ENCODE measurements around the gene RIMBP3C.
"Not testable (repeated sequence)": the region's sequence is repeated elsewhere in the genome, so short reads cannot be mapped to it uniquely, and the experiment has no call there.

Gene RIMBP3C

GRCh38 chr22:21571679-21572078 lies 20.4 kb upstream of the RIMBP3C start:
- DNase-seq = no peak

- DNase-seq = peak in 1 of 2 donors; percentile 5
These were observed 19.1 kb upstream of the RIMBP3C start for GRCh38 chr22:21570398-21570797.

- peak; percentile 13 to 20 for DNase-seq
These were observed 18.4 kb upstream of the RIMBP3C start for GRCh38 chr22:21569459-21570170.

- not testable (repeated sequence) for DNase-seq
These were observed 17.8 kb upstream of the RIMBP3C start for GRCh38 chr22:21569076-21569427.

GRCh38 chr22:21568347-21569075 lies 17.2 kb upstream of the RIMBP3C start:
- DNase-seq = peak; percentile 8 to 33

GRCh38 chr22:21567456-21568346 lies 16.4 kb upstream of the RIMBP3C start, which contains the start of gene UBE2L3:
UBE2L3 (plus strand) TSS chr22:21567714; CDS start chr22:21567745, 31 bp downstream.
- peak; percentile 83 to 88 for DNase-seq

GRCh38 chr22:21564411-21564810 lies 13.2 kb upstream of the RIMBP3C start:
- no peak for DNase-seq

- no peak for DNase-seq
These were observed 12.7 kb upstream of the RIMBP3C start for GRCh38 chr22:21563912-21564311.

GRCh38 chr22:21560657-21561056 lies 9.4 kb upstream of the RIMBP3C start:
- not testable (repeated sequence) for DNase-seq

GRCh38 chr22:21559345-21560125 lies 8.3 kb upstream of the RIMBP3C start:
- not testable (repeated sequence) for DNase-seq

- not testable (repeated sequence) for DNase-seq
These were observed 598 bp downstream of the RIMBP3C start for GRCh38 chr22:21550678-21551047.

GRCh38 chr22:21550008-21550677 lies 1.1 kb downstream of the RIMBP3C start:
- DNase-seq = not testable (repeated sequence)

- DNase-seq = not testable (repeated sequence)
These were observed 1.7 kb downstream of the RIMBP3C start for GRCh38 chr22:21549558-21549957.

- DNase-seq = not testable (repeated sequence)
These were observed 6.6 kb downstream of the RIMBP3C start for GRCh38 chr22:21544432-21545322.

GRCh38 chr22:21539862-21540261 lies 11.4 kb downstream of the RIMBP3C start:
- DNase-seq = not testable (repeated sequence)

- not testable (repeated sequence) for DNase-seq
These were observed 18.2 kb downstream of the RIMBP3C start for GRCh38 chr22:21532863-21533648.

GRCh38 chr22:21531525-21531924 lies 19.7 kb downstream of the RIMBP3C start:
- DNase-seq = not testable (repeated sequence)

GRCh38 chr22:21526705-21527500 lies 24.4 kb downstream of the RIMBP3C start:
- DNase-seq = not testable (repeated sequence)

All from CD4-positive, alpha-beta T cell treated with Interferon alpha-2 for 1 hour (primary cell).